HepG2 (cell line): ENCODE data around the gene TUBB. TPM values are rescaled to one million over a fixed set of nuclear protein-coding genes. Genes with fewer than 3 reads are reported as not detected.

ENCODE experiments used
- BATF2 ChIP-seq: sonication (generic); formaldehyde crosslinking; IDR thresholded peaks from 2 replicates; pipeline ENCODE4 v1.8.0; 2022; ENCODE audit warnings: mild to moderate bottlenecking, missing genetic modification reagents, moderate library complexity
- CHCHD3 ChIP-seq: sonication (generic); formaldehyde crosslinking; IDR thresholded peaks from 2 replicates; pipeline ENCODE4 v1.8.0; 2022; ENCODE audit warnings: mild to moderate bottlenecking, missing genetic modification reagents, moderate library complexity
- ELK4 ChIP-seq: sonication (generic); formaldehyde crosslinking; IDR thresholded peaks from 2 replicates; pipeline ENCODE4 v1.9.0; 2021; ENCODE audit warnings: missing genetic modification reagents, borderline replicate concordance
- GATAD2A ChIP-seq: IDR thresholded peaks from 2 replicates; pipeline ENCODE4 v1.6.1; 2016
- HNRNPLL ChIP-seq: fragments of 200-400 bp; formaldehyde crosslinking; IDR thresholded peaks from 2 replicates; pipeline ENCODE4 v1.6.1; 2017; ENCODE audit warnings: mild to moderate bottlenecking, low read depth, low read length; ENCODE audit not compliant: poor library complexity, severe bottlenecking
- HNRNPUL1 ChIP-seq: fragments of 200-400 bp; formaldehyde crosslinking; IDR thresholded peaks from 2 replicates; pipeline ENCODE4 v1.6.1; 2017; ENCODE audit warnings: low read depth, mild to moderate bottlenecking, low read length, moderate library complexity
- IKZF5 ChIP-seq: IDR thresholded peaks from 2 replicates; pipeline ENCODE4 v1.6.1; 2018; ENCODE audit warnings: missing genetic modification reagents, mild to moderate bottlenecking, missing compliant biosample characterization
- MTA1 ChIP-seq: sonication (generic); formaldehyde crosslinking; IDR thresholded peaks from 2 replicates; pipeline ENCODE4 v1.4.0; 2020; ENCODE audit warnings: missing genetic modification reagents, mild to moderate bottlenecking, borderline replicate concordance
- NONO ChIP-seq, 2 experiments: fragments of 450-650 bp in 1 of 2; sonication (generic) in 1 of 2; formaldehyde crosslinking in 1 of 2; IDR thresholded peaks in 1 of 2; conservative IDR thresholded peaks in 1 of 2; 2 replicates each; pipeline versions ENCODE4 v1.6.1 to v1.8.0; 2017 to 2022; ENCODE audit warnings: mild to moderate bottlenecking in 1 of 2, missing genetic modification reagents in 1 of 2, moderate library complexity in 1 of 2
- NRL ChIP-seq: sonication (generic); formaldehyde crosslinking; IDR thresholded peaks from 2 replicates; pipeline ENCODE4 v1.5.0; 2020; ENCODE audit warnings: missing genetic modification reagents, mild to moderate bottlenecking, moderate library complexity, borderline replicate concordance
- PHF21A ChIP-seq: sonication (generic); formaldehyde crosslinking; IDR thresholded peaks from 2 replicates; pipeline ENCODE4 v1.5.0; 2020; ENCODE audit warnings: mild to moderate bottlenecking, missing genetic modification reagents
- RXRA ChIP-seq: sonication (generic); formaldehyde crosslinking; IDR thresholded peaks from 2 replicates; pipeline ENCODE4 v1.5.1; 2020; ENCODE audit warnings: missing genetic modification reagents
- SAP130 ChIP-seq: IDR thresholded peaks from 2 replicates; pipeline ENCODE4 v1.6.1; 2016; ENCODE audit warnings: low read depth
- SOX6 ChIP-seq, 2 experiments: fragments of 450-650 bp in 1 of 2; sonication (generic) in 1 of 2; formaldehyde crosslinking in 1 of 2; IDR thresholded peaks; 2 replicates each; pipeline versions ENCODE4 v1.4.0 to v1.6.1; 2017 to 2020; ENCODE audit warnings: antibody characterized with exemption in 1 of 2, mild to moderate bottlenecking in 1 of 2, missing genetic modification reagents in 1 of 2
- ZBTB20 ChIP-seq: sonication (generic); formaldehyde crosslinking; IDR thresholded peaks from 2 replicates; pipeline ENCODE4 v1.8.1; 2023; ENCODE audit warnings: missing genetic modification reagents, low read depth, mild to moderate bottlenecking, borderline replicate concordance
- ZFX ChIP-seq: sonication (generic); formaldehyde crosslinking; IDR thresholded peaks from 2 replicates; pipeline ENCODE4 v1.4.0; 2020; ENCODE audit warnings: mild to moderate bottlenecking, low read depth, missing genetic modification reagents, moderate library complexity
- ZGPAT ChIP-seq: IDR thresholded peaks from 2 replicates; pipeline ENCODE4 v1.6.1; 2016; ENCODE audit warnings: mild to moderate bottlenecking
- ZMYM3 ChIP-seq: sonication (generic); formaldehyde crosslinking; IDR thresholded peaks from 2 replicates; pipeline ENCODE4 v1.5.1; 2020; ENCODE audit warnings: mild to moderate bottlenecking, missing genetic modification reagents
- ZNF274 ChIP-seq: sonication (generic); formaldehyde crosslinking; IDR thresholded peaks from 2 replicates; pipeline ENCODE4 v1.5.1; 2020; ENCODE audit warnings: mild to moderate bottlenecking, missing genetic modification reagents
- ZNF331 ChIP-seq: sonication (generic); formaldehyde crosslinking; IDR thresholded peaks from 2 replicates; pipeline ENCODE4 v1.4.0; 2020; ENCODE audit warnings: missing genetic modification reagents
- ZNF337 ChIP-seq: sonication (generic); formaldehyde crosslinking; IDR thresholded peaks from 2 replicates; pipeline ENCODE4 v1.5.1; 2020; ENCODE audit warnings: missing genetic modification reagents, low read depth, mild to moderate bottlenecking, borderline replicate concordance
- ZNF350 ChIP-seq: sonication (generic); formaldehyde crosslinking; IDR thresholded peaks from 2 replicates; pipeline ENCODE4 v1.4.0; 2020; ENCODE audit warnings: mild to moderate bottlenecking, low read depth, missing genetic modification reagents, borderline replicate concordance
- ZNF775 ChIP-seq: sonication (generic); formaldehyde crosslinking; IDR thresholded peaks from 2 replicates; pipeline ENCODE4 v1.4.0; 2020; ENCODE audit warnings: missing genetic modification reagents, mild to moderate bottlenecking, moderate library complexity, borderline replicate concordance
- ZSCAN21 ChIP-seq: sonication (generic); formaldehyde crosslinking; IDR thresholded peaks from 2 replicates; pipeline ENCODE4 v1.8.0; 2022; ENCODE audit warnings: mild to moderate bottlenecking, missing genetic modification reagents, moderate library complexity, borderline replicate concordance
- polyA plus RNA-seq, 8 experiments: library from polyadenylated mRNA; depleted of rRNA in 3 of 8; stranded (reverse) in 7 of 8; unstranded in 1 of 8; fragments of >200 nt; fragmentation: Illumina TruSeq in 4 of 8; extraction: Trizol in 4 of 8; gene quantifications; 2 replicates each; pipeline versions ENCODE4 v1.2.1 to v1.2.3, GENCODE V29; 2011 to 2016; ENCODE audit warnings: low read depth in 4 of 8, missing spikeins in 1 of 8, mixed read lengths in 1 of 8; ENCODE audit not compliant: insufficient read depth in 1 of 8
- total RNA-seq, 5 experiments: library from RNA; depleted of rRNA; stranded (reverse); fragments of >200 nt; fragmentation: Illumina TruSeq; extraction: Trizol; gene quantifications; 2 replicates each; pipeline ENCODE4 v1.2.3, GENCODE V29; 2016; ENCODE audit warnings: low read depth in 1 of 5

Gene TUBB
- total and polyA plus RNA-seq, 2 of the 13 experiments (the other 11 are each of a cell fraction or from before 2014, with no cell fraction given), result 911 to 1,163 TPM

GRCh38 chr6:30749554-30750378, 29.6 kb downstream of the TUBB start (continued):
- TF ChIP-seq ZMYM3, result peak; percentile 46; the same call in 1 of the 2 replicates
- 0 out of 2 replicates have a peak, but pooled peaks have one; percentile 50 for TF ChIP-seq PHF21A (CRISPR knock-in tag)
- 0 out of 2 replicates have a peak, but pooled peaks have one; percentile 15 for TF ChIP-seq ZNF337 (CRISPR knock-in tag)
- TF ChIP-seq NONO (IDR thresholded peaks at IDR 0.05), result no peak
- TF ChIP-seq NONO (CRISPR knock-in tag; conservative IDR thresholded peaks at IDR 0.05), result 0 out of 2 replicates have a peak, but pooled peaks have one; percentile 7
- peak; percentile 23; the same call in 1 of the 2 replicates for TF ChIP-seq BATF2 (CRISPR knock-in tag)
- TF ChIP-seq CHCHD3 (CRISPR knock-in tag), result no peak
- no peak for TF ChIP-seq HNRNPUL1
- TF ChIP-seq HNRNPLL, result peak; percentile 31
- TF ChIP-seq ZBTB20 (CRISPR knock-in tag), result peak; percentile 65; the same call in 1 of the 2 replicates
- TF ChIP-seq SAP130, result peak; percentile 70
- TF ChIP-seq ZSCAN21 (CRISPR knock-in tag), result 0 out of 2 replicates have a peak, but pooled peaks have one; percentile 21
- 0 out of 2 replicates have a peak, but pooled peaks have one; percentile 15 for TF ChIP-seq IKZF5 (CRISPR knock-in tag)
- peak; percentile 49; the same call in 1 of the 2 replicates for TF ChIP-seq MTA1 (CRISPR knock-in tag)
- TF ChIP-seq ZNF350, result no peak; the same call in 1 of the 2 replicates
- peak; percentile 71; the same call in 1 of the 2 replicates for TF ChIP-seq NRL (CRISPR knock-in tag)
- TF ChIP-seq SOX6 (IDR thresholded peaks at IDR 0.05), result no peak
- peak; percentile 34; the same call in 1 of the 2 replicates for TF ChIP-seq SOX6 (CRISPR knock-in tag; IDR thresholded peaks at IDR 0.05)
- peak; percentile 40; the same call in 1 of the 2 replicates for TF ChIP-seq RXRA (CRISPR knock-in tag)
- TF ChIP-seq ZFX, result peak; percentile 89
- TF ChIP-seq GATAD2A, result peak; percentile 67
- 0 out of 2 replicates have a peak, but pooled peaks have one; percentile 13 for TF ChIP-seq ZNF331 (CRISPR knock-in tag)
- TF ChIP-seq ZNF274 (CRISPR knock-in tag), result peak; percentile 69
- TF ChIP-seq ZGPAT (CRISPR knock-in tag), result peak; percentile 24; the same call in 1 of the 2 replicates
- no peak for TF ChIP-seq ZNF775 (CRISPR knock-in tag)
- no peak for TF ChIP-seq ELK4 (CRISPR knock-in tag)
